K562 (cell line): Measurements from ENCODE around the gene SDK1.

Experiments used
- EHMT2 ChIP-seq: fragments of 450-650 bp; IDR thresholded peaks from 2 replicates; pipeline ENCODE4 v1.6.1; 2018; ENCODE audit warnings: antibody characterized with exemption
- EZH2 ChIP-seq: IDR thresholded peaks from 2 replicates; pipeline ENCODE4 v1.6.1; 2012; ENCODE audit warnings: low read depth, mild to moderate bottlenecking, inconsistent platforms, low read length, borderline replicate concordance
- FOXK2 ChIP-seq, 2 experiments: fragments of 450-650 bp; IDR thresholded peaks in 1 of 2; conservative IDR thresholded peaks in 1 of 2; 2 replicates each; pipeline ENCODE4 v1.6.1; 2016; ENCODE audit warnings: low read depth in 2 of 2, mild to moderate bottlenecking in 1 of 2
- JUND ChIP-seq, 2 experiments: IDR thresholded peaks; 2 replicates in 1 of 2; 3 replicates in 1 of 2; pipeline ENCODE4 v1.6.1; 2011; ENCODE audit warnings: borderline replicate concordance in 2 of 2, low read depth in 2 of 2, low read length in 2 of 2, improper control_type of control experiment in 1 of 2, missing biosample characterization in 1 of 2, missing genetic modification characterization in 1 of 2, missing genetic modification reagents in 1 of 2
- MAZ ChIP-seq, 2 experiments: fragments of 450-650 bp in 1 of 2; sonication (generic) in 1 of 2; formaldehyde crosslinking; IDR thresholded peaks in 1 of 2; conservative IDR thresholded peaks in 1 of 2; 2 replicates each; pipeline versions ENCODE4 v1.4.0 to v1.5.0; 2020; ENCODE audit warnings: mild to moderate bottlenecking in 1 of 2, missing genetic modification reagents in 1 of 2
- MBD2 ChIP-seq: sonication (generic); IDR thresholded peaks from 2 replicates; pipeline ENCODE4 v1.6.1; 2016; ENCODE audit warnings: low read depth, borderline replicate concordance
- MTA1 ChIP-seq: fragments of 450-650 bp; IDR thresholded peaks from 2 replicates; pipeline ENCODE4 v1.6.1; 2017; ENCODE audit warnings: borderline replicate concordance
- NRF1 ChIP-seq, 2 experiments: fragments of 450-650 bp; IDR thresholded peaks in 1 of 2; conservative IDR thresholded peaks in 1 of 2; 2 replicates each; pipeline ENCODE4 v1.6.1; 2014; ENCODE audit warnings: mild to moderate bottlenecking in 2 of 2
- POLR2A ChIP-seq: fragments of 450-650 bp; conservative IDR thresholded peaks from 2 replicates; pipeline ENCODE4 v1.6.1; 2016
- REST ChIP-seq, 2 experiments: fragments of 450-650 bp; formaldehyde crosslinking in 1 of 2; IDR thresholded peaks; 2 replicates each; pipeline versions ENCODE4 v1.4.0 to v1.6.1; 2014 to 2020; ENCODE audit warnings: mild to moderate bottlenecking in 2 of 2, borderline replicate concordance in 1 of 2, low read depth in 1 of 2
- TF ChIP-seq, protein P1 (sequence below): sonication (generic); formaldehyde crosslinking; IDR thresholded peaks from 2 replicates; pipeline ENCODE4 v1.8.1; 2022; ENCODE audit warnings: missing genetic modification reagents
- TF ChIP-seq, protein P2 (sequence below), 3 experiments: IDR thresholded peaks in 2 of 3; conservative IDR thresholded peaks in 1 of 3; 2 replicates each; pipeline ENCODE4 v1.5.1; 2011 to 2012; ENCODE audit warnings: low read length in 3 of 3, mild to moderate bottlenecking in 3 of 3, control low read depth in 2 of 3, improper control_type of control experiment in 1 of 3, inconsistent platforms in 1 of 3, low read depth in 1 of 3, mixed read lengths in 1 of 3, moderate library complexity in 1 of 3; ENCODE audit not compliant: insufficient read depth in 2 of 3
- TF ChIP-seq, protein P3 (sequence below): sonication (generic); formaldehyde crosslinking; IDR thresholded peaks from 2 replicates; pipeline ENCODE4 v1.8.0; 2022; ENCODE audit warnings: mild to moderate bottlenecking, missing genetic modification reagents

DNA sequence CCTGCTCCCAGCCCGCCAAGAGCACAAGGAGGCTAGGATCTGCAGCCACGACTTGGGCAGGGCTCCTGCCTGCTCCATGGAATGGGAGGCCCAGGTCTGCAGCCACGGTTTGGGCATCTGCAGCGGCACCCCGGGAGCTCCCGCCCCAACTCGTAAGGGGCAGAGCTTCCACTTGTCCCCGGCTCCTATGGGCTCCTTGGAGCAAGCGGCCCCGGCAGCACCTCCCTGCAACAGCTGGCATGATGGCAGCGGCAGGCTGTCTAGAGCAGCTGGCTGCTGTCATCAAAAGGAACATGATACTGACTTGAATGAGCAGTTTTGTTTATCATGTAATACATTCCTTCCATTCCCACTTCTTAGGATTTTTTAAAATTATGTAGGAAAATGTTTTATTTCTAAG is 697.0 kb downstream of the SDK1 start:
- TF ChIP-seq EHMT2 = no peak
- TF ChIP-seq NRF1 (conservative IDR thresholded peaks at IDR 0.05 in 1 of 2, IDR thresholded peaks at IDR 0.05 in 1 of 2) = no peak
- TF ChIP-seq, protein P1, sequence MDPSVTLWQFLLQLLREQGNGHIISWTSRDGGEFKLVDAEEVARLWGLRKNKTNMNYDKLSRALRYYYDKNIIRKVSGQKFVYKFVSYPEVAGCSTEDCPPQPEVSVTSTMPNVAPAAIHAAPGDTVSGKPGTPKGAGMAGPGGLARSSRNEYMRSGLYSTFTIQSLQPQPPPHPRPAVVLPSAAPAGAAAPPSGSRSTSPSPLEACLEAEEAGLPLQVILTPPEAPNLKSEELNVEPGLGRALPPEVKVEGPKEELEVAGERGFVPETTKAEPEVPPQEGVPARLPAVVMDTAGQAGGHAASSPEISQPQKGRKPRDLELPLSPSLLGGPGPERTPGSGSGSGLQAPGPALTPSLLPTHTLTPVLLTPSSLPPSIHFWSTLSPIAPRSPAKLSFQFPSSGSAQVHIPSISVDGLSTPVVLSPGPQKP (CRISPR knock-in tag) = no peak
- TF ChIP-seq REST (IDR thresholded peaks at IDR 0.05; ENCODE audit: borderline replicate concordance) = no peak
- TF ChIP-seq REST (CRISPR knock-in tag; IDR thresholded peaks at IDR 0.05; ENCODE audit: low read depth) = no peak
- TF ChIP-seq POLR2A = no peak
- no peak for TF ChIP-seq EZH2
- TF ChIP-seq, protein P2, sequence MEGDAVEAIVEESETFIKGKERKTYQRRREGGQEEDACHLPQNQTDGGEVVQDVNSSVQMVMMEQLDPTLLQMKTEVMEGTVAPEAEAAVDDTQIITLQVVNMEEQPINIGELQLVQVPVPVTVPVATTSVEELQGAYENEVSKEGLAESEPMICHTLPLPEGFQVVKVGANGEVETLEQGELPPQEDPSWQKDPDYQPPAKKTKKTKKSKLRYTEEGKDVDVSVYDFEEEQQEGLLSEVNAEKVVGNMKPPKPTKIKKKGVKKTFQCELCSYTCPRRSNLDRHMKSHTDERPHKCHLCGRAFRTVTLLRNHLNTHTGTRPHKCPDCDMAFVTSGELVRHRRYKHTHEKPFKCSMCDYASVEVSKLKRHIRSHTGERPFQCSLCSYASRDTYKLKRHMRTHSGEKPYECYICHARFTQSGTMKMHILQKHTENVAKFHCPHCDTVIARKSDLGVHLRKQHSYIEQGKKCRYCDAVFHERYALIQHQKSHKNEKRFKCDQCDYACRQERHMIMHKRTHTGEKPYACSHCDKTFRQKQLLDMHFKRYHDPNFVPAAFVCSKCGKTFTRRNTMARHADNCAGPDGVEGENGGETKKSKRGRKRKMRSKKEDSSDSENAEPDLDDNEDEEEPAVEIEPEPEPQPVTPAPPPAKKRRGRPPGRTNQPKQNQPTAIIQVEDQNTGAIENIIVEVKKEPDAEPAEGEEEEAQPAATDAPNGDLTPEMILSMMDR (IDR thresholded peaks at IDR 0.05 in 2 of 3, conservative IDR thresholded peaks at IDR 0.05 in 1 of 3; ENCODE audit: insufficient read depth in 2 of 3, low read depth in 1 of 3, low read length in 3 of 3) = no peak
- no peak for TF ChIP-seq MAZ (CRISPR knock-in tag; conservative IDR thresholded peaks at IDR 0.05 in 1 of 2, IDR thresholded peaks at IDR 0.05 in 1 of 2)
- TF ChIP-seq, protein P3, sequence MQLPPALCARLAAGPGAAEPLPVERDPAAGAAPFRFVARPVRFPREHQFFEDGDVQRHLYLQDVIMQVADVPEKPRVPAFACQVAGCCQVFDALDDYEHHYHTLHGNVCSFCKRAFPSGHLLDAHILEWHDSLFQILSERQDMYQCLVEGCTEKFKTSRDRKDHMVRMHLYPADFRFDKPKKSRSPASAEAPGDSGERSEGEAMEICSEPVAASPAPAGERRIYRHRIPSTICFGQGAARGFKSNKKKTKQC (CRISPR knock-in tag) = no peak
- no peak for TF ChIP-seq MBD2
- TF ChIP-seq FOXK2 (conservative IDR thresholded peaks at IDR 0.05 in 1 of 2, IDR thresholded peaks at IDR 0.05 in 1 of 2; ENCODE audit: low read depth in 2 of 2) = no peak
- no peak for TF ChIP-seq MTA1
- TF ChIP-seq JUND (IDR thresholded peaks at IDR 0.05; ENCODE audit: borderline replicate concordance, low read depth, low read length) = no peak
- TF ChIP-seq JUND (tag; IDR thresholded peaks at IDR 0.05; ENCODE audit: borderline replicate concordance, low read depth, low read length) = no peak
